GM18502 (cell line): ENCODE data around the gene ATPAF1.
"Not testable (repeated sequence)": the region's sequence is repeated elsewhere in the genome, so short reads cannot be mapped to it uniquely, and the experiment has no call there.

Experiments used
- ATAC-seq: cut with Tn5 transposase; IDR thresholded peaks from one replicate; pipeline ENCODE4 v1.9.1; 2021; ENCODE audit warnings: mild to moderate bottlenecking; ENCODE audit not compliant: unreplicated experiment, poor library complexity

The ATPAF1 gene

GRCh38 chr1:46667782-46668760 lies at the start of gene ATPAF1:
Gene ATPAF1 (minus strand): TSS chr1:46668364. CDS start chr1:46668322, 42 bp downstream.
- ATAC-seq, result peak; percentile 87

- no peak for ATAC-seq
These were observed 49.5 kb upstream of the ATPAF1 start for GRCh38 chr1:46717654-46718053.

- no peak for ATAC-seq
These were observed 46.8 kb upstream of the ATPAF1 start for GRCh38 chr1:46714976-46715375.

- ATAC-seq, result no peak
These were observed 40.0 kb upstream of the ATPAF1 start for GRCh38 chr1:46708121-46708520.

- ATAC-seq, result no peak
These were observed 37.2 kb upstream of the ATPAF1 start for GRCh38 chr1:46705408-46705807.

GRCh38 chr1:46703927-46704641 lies 35.9 kb upstream of the ATPAF1 start:
- ATAC-seq, result no peak

- ATAC-seq, result no peak
These were observed 31.5 kb upstream of the ATPAF1 start for GRCh38 chr1:46699666-46700065.

GRCh38 chr1:46697053-46697452 lies 28.9 kb upstream of the ATPAF1 start:
- no peak for ATAC-seq

- ATAC-seq, result not testable (repeated sequence)
These were observed 26.5 kb upstream of the ATPAF1 start for GRCh38 chr1:46694676-46695075.

- ATAC-seq, result no peak
These were observed 24.9 kb upstream of the ATPAF1 start for GRCh38 chr1:46692811-46693770.

- no peak for ATAC-seq
These were observed 24.0 kb upstream of the ATPAF1 start for GRCh38 chr1:46691997-46692790.

GRCh38 chr1:46690931-46691421 lies 22.8 kb upstream of the ATPAF1 start:
- no peak for ATAC-seq

GRCh38 chr1:46689897-46690296 lies 21.7 kb upstream of the ATPAF1 start:
- no peak for ATAC-seq

- no peak for ATAC-seq
These were observed 21.2 kb upstream of the ATPAF1 start for GRCh38 chr1:46689356-46689755.

- ATAC-seq, result no peak
These were observed 19.9 kb upstream of the ATPAF1 start for GRCh38 chr1:46687921-46688509.

- ATAC-seq, result no peak
These were observed 19.0 kb upstream of the ATPAF1 start for GRCh38 chr1:46687093-46687659.

- no peak for ATAC-seq
These were observed 18.1 kb upstream of the ATPAF1 start for GRCh38 chr1:46686255-46686654.

- no peak for ATAC-seq
These were observed 16.5 kb upstream of the ATPAF1 start for GRCh38 chr1:46684670-46685069.

GRCh38 chr1:46682064-46682463 lies 13.9 kb upstream of the ATPAF1 start:
- no peak for ATAC-seq
